ENCODE data around the gene EVA1A.
"Not testable (repeated sequence)": the region's sequence is repeated elsewhere in the genome, so short reads cannot be mapped to it uniquely, and the experiment has no call there.

EVA1A gene

DNA sequence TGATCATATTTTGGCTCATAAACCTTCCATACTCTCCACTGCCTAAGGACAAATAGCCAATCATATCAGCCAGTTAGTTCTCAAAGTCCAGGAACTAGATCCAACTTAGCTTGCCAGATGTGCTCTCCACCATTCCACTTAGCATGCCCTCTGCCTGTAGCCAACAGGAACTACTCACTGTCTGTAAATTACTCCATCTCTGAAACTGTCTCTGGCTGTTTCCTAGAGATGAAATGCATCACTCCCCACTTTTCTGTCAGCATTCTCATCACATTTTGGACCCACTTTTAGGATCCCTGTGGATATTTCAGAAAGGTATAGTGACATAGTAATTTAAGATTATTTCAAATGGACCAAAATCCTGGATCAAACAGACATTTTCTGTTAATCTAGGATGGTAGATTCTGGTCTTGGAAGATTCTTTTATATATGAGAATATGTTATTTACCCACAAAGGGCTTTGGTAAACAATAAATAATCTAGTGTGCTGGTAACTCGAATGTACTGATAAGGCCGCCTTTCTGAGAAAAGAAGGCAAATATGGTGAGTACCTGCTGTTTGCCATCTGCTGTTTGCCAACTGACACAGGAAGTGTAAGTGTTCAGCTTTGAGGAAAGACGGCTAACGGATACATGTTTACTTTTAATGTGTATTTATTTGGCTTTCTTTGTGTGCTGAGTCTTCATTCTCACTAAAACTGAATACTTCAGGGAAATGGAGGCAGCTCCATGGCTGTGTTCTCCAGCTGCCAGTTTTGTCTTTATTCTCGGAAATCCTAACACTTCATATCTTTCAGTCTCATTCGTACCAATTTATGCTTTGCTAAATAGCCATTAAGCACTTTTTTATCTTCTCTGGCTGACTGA, 79.5 kb downstream of the EVA1A start:
- DNase-seq: no peak

DNA sequence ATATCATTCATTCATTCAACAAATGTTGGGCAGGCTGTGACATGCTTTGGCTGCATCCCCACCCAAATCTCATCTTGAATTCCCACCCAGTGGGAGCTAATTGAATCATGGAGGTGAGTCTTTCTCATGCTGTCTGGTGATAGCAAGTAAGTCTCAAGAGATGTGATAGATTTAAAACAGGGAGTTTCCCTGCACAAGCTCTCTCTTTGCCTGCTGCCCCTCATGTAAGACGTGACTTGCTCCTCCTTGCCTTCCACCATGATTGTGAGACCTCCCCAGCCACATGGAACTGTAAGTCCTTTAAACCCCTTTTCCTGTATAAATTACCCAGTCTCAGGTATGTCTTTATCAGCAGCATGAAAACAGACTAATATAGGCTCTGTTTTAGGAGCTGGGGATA, 83.0 kb downstream of the EVA1A start:
- not testable (repeated sequence) for DNase-seq

DNA sequence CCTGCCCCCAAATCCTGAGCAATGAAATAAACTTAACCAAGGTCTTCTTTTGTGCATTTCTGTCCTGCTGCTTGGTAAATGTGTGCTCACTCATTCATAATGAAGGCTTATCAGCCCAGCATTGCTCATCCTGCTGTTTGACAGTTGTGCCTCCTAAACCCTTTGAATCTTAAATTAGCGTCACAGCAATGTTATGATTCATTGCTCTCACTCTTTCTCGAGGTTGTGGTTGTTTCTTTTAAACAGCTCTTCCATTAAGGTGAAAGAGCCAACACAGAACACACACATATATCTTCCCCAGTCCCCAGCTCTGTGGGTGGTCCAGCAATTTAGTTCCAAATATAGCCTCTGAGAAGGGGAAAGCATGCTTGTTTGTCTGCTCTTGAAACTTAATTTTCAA, 84.0 kb downstream of the EVA1A start:
- no peak for DNase-seq

DNA sequence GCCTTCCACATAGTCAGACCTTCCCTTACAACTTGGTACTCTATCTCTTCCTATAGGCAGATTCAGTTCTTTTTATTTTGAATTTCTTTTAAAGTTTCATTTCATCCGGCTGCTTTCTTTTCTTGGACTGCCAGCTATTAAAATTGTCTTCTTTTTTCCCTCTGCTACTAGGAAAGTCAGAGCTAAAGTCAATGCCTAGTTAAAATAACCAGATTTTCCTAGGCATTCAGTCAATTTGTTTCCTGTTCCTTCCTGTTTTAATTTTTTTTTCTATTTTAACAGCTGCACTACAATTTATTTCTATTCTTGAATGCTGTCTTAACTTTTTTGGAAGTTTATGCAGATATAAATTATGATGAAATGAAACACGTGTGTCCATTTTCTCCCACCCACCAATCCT, 84.8 kb downstream of the EVA1A start:
- DNase-seq: no peak

DNA sequence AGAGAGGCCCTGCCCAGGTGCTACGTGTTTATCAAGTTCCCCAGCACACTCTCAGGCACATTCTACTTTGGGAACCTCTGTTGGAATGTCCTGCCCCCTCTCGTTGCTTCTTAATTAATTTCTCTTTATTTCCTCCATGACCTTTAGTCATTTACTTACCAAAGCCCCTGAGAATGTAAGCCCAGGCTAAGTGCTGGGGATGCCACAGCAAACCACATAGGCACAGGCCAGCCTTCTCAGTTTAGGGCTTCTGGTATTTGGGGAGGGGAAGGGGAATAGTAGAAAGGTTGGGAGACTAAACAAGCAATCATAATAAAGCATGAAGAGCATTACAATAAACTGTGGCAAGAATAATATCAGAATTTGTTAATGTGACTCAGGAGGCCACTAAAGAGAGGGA, 85.7 kb downstream of the EVA1A start:
- DNase-seq: no peak

DNA sequence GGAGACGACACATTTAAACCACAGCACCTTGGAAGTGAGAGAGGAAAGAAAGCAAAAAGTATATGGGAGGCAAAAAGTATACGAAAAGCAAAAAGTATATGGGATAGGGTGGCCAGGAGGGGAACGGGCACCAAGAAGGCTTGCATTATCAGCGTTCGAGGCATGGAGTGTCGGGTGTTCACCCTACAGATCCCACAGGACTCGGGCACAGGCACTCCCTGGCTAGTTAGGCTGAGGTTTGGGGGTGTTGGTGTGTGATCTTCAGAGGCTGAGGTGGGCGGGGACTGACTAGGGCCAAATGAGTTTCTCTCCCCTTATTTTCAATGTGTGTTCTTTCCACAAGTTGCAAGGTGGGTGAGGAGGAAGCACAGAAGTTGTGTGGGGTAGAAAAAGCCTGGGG, 86.6 kb downstream of the EVA1A start:
- DNase-seq: no peak

DNA sequence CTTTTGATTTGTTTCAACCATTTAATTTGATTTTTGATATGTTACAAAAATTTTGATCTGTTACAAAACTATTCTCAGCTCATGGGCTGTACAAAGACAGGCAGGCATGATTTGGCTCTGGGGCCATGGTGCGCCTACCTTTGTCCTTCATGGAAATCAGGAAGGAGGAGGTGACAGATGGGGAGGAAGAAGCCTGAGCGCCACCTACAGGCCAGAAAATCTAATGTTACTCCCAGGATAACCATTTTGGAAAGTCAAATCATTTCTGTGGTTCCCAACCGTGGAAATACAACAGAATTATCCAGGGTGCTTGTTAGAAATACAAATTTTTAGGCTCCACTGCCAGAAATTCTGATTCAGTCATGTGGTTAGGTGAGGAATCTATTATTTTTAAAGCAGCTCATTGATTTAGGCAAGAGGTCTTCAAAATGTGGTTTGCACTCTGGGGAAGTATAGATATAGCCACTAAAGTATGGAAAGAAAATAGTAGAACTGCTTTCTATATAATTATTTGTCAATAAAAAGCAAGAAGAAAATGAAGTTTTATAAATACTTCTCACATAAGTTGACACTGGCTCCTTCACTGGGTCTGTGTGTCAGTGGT, 93.9 kb downstream of the EVA1A start:
- DNase-seq: no peak

DNA sequence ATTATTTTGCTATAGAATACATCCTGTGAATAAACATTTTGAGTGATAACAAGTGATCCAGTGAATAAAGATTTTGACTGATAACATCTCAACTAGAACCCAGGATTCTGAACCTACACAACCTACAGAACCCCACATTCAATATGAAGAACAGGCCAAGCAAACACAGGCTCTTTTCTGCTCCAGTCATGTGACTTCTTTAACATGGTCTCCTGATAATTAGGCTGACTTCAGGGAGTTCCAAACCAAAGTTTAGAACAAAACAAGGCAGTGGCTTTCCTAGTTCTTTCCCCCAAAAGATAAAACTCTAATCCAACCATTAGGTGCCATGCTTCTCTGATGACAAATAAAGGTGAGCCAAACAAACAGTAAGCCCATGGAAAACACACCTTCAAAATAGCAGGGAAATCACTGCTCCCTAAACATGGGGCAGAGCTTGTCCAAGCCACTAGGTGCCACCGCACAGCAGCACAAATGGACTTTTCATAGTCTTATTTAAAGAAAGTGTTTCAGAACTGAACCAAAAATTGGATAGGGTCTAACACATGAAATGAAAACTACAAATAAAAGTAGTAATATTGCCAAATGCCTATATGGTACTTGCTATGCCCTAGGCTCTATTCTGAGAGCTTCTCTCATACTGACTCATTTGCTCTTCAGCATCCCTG, 95.3 kb downstream of the EVA1A start:
- no peak for DNase-seq

DNA sequence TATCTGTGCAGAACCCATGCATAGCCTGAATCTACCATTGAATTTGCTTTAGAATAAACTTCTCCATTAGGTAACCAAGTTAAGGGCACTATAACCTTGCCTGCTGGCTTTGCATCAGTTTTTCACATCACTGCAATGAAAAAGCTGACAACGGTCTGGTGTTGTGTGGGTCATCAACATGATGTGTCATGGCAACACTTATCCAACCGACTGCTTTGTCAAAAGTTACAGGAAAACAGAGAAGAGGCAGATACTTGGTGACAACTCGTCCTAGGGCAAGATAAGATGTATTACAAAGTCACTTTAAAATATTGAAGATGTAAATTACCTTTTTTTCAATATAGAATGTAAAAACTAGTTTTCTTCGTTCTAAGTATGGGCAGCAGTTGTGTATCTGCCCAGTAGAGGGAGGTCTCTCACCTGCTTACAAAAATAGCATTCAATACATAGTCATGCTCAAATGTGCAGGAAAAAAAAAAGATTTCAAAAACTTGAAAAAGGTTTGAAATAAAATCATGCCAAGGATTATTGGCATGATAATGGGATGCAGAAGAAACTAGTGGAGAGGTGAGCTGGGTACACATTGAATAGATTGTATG, 96.3 kb downstream of the EVA1A start:
- no peak for DNase-seq

DNA sequence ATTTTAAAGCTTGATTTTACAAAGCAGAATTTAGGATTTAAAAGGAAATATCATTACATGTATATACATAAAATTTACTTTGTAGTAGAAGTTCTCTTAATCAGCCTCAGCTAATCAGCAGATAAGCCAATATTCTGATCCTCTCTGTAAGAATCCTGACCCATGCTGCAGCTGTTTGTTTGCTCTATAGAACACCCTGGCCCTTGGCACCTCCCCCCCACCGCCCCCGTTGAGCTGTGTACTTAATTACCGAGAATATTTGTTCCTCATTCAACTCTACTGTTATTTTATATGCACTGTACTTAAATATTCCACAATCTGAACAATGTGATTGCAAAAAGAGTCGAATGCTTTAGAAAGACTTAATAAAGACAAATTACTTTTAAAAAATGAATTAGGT, 98.0 kb downstream of the EVA1A start:
- DNase-seq: no peak

DNA sequence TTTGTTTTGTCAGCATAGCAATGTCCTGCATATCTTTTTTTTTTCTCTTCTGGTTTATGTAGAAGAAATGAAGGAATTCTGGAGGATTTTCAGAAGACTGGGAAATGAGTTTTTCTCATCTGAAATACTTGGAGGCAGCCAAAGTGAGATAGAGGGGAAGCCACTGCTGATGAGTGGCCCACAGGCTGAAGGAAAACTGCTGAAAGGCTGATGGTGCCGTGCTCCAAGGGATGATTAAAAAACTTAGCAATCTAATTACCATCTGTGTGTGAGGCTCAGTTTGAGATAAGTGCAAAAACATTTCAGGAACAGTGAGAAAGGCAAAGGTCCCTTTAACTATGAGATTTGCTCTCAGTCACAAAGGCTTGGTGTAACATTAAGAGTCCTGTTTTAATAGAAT, 98.5 kb downstream of the EVA1A start:
- no peak for DNase-seq

DNA sequence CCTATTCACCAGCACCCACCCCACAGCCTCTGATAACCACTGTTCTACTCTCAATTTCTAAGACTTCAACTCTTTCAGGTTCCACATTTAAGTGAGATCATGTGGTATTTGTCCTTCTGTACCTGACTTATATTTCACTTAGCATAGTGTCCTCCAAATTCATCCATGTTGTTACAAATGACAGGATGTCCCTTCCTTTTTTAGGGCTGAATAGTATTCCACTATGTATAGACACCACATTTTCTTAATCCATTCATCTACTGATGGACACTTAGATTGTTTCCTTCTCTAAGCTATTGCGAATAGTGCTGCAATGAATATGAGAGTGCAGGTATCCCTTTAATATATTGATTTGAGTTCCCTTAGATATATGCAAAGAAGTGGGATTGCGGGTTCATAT, 100.1 kb downstream of the EVA1A start:
- DNase-seq: no peak

DNA sequence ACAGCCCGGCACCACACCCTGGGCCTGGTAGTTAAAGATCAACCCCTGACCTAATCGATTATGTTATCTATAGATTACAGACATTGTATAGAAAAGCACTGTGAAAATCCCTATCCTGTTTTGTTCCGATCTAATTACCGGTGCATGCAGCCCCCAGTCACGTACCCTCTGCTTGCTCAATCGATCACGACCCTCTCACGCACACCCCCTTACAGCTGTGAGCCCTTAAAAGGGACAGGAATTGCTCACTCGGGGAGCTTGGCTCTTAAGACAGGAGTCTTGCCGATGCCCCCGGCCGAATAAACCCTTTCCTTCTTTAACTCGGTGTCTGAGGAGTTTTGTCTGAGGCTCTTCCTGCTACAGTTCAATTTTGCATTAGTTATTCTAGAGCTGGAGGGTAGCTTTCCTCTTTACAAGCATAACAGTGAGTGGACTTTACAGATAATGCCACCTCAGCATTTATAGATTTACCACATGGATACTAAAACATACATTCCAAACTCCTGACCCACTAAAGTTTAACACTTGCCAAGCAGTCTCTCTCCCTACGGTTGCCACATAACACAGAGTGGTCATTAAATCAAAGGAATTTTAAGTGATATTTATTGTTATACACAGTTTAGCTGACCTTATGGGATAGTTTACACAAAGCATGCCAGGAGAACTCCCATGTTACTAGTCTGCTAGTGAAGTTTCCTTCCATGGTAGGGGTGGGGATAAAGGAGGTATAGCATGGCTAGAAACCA, 101.0 kb downstream of the EVA1A start:
- DNase-seq: no peak

DNA sequence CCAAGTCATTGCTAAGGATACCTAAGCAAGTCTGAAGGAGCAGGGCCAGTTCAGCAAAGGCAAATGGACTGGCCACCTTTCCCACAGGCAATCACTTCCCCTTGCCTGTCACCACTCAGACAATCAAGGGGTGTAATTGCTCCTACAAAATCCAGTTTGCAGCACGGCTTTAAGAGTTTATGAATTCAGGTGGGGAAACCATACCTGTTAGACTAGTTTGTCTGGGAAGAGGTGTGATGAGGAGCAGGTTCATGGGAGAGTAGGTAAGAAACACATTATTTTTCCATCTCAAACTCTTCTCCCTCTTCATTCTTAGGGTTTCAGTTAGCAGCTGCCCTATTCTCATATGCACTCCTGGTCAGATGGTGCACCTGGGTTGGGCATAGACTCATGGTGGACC, 102.5 kb downstream of the EVA1A start:
- DNase-seq: no peak

DNA sequence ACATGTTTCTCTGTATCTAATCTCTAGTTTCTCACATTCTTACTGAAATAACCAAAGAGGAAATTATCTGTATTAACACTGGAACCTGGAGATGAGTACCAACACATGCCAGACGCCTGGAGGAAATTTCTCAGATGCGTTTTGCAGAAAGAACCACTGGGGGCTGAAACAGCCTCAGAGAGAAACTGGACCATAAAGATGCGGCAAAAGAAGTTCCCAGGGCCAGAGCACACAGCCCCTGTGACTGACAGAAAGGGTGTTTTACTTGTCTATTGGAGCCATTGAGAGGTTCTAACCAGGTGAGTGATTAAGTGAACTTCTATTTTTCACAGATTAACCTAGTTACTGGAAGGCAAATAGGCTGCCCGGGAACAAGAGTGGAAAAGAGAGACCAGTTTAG, 103.9 kb downstream of the EVA1A start:
- DNase-seq: no peak

DNA sequence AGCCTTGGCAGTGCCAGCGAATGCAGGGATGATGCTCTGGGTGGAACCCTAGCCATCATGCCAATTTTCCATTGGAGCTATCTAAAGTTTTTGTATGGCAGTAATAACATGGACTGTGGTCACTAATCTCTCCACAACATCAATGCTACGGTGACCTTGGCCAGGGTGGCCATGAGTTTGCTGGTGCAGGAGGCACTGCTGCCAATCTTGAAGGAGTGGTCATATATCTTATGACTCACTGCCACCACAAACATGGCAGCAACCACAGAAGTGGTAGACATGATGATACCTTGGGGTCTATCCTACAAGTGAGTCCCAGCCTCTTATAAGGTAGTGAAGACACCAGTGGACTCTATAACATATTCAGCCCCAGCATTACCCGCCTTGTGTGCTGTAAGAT, 104.6 kb downstream of the EVA1A start:
- DNase-seq: no peak

DNA sequence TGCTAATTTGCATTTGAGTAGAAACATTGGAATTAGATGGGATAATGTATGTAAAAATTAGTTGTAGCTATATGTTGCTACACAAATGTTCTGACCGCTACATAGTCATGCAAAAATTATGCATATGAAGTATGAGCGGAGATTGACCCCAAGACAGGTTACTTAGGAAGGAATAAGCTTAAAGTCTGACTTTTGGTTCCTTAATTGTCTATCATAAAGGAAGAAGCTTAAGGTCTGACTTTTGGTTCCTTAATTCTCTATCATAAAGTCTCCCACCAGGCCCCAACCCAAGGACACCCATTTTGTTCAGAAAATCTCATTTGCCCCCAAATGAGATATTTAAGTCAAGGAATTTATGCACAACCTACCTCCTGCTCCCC, 106.5 kb downstream of the EVA1A start:
- no peak for DNase-seq

DNA sequence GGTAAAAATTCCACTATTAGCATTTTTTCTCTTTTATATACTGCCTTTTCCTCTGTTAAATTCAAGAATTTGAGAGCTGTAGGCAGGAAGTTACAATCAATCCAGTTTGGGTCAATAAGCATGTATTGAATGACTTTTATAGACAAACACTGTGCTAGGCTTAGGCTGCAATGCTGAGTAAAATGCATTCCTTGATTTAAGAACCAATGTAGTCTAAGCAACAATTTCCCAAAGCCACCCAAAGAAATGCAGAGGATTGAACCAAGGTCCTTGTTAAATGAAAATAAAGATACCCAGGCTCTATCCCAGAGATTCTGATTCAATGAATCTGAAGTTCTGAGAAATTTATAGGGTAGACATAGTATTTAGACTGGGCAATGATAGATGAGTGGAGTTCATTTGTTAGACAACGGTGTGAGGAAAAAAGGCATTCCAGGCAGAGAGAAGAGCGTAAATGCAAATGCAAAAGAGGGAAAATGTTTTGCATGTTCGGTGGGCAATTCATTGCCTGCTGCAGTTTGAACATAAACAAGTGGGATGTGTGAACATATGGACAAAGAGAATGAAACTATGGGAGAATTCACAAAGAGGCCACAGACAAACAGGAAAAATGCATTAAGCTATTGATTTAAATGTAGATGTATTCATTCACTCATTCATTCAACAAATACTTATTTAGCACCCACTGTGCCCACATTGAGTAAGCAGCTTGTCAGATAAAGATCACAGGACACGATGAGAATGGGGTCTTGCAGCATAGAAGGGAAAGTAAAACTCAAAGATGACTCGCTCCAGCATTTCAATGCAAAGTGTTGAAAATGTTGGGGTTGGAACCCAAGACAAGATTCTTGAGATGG, 107.1 kb downstream of the EVA1A start:
- no peak for DNase-seq

DNA sequence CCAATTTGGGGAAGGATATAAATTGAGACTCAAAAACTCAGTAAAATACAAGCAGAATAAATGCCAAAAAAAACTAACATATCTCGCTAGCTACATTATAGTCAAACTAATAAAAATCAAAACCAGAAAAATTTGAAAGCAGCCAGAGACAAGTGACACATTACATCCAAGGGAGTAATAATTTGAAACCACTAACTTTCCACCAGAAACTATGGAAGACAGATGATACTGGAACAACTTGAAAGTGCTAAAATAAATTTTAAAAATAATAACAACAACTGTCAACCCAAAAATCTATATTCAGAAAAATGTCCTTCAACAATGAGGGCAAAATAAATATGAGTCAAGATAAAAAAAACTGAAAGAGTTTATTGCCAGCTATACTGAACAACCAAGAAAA, 110.7 kb downstream of the EVA1A start:
- DNase-seq: no peak

DNA sequence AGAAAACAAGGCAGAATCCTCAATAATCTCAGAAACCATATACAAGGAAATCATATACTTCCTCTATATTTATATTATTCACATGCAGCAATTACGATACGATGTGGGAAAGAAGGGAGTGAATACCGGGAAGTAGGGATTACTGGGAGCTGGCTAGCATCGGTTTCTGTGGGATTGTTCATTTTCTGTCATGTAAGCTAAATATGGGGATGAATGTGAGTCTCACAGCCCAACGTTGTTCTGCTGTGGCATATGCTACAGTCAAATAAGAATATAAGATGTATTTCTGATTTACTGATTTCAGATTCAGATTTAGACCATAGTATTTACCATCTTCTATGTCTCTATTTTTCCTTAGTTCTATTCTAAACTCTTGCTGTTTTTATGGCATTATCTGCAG, 113.6 kb downstream of the EVA1A start:
- DNase-seq: no peak
